Stimulated activated CD8-positive, alpha-beta memory T cell treated with anti-CD3 and anti-CD28 coated beads, Interleukin-7, amount 100 ng/mL, for 24 hours (primary cell): ENCODE results near the gene OR14I1.

Source experiments
- DNase-seq: peaks from one replicate; pipeline ENCODE4 v3.0.0-alpha.2; 2020; ENCODE audit warnings: low read depth

The OR14I1 gene

DNA sequence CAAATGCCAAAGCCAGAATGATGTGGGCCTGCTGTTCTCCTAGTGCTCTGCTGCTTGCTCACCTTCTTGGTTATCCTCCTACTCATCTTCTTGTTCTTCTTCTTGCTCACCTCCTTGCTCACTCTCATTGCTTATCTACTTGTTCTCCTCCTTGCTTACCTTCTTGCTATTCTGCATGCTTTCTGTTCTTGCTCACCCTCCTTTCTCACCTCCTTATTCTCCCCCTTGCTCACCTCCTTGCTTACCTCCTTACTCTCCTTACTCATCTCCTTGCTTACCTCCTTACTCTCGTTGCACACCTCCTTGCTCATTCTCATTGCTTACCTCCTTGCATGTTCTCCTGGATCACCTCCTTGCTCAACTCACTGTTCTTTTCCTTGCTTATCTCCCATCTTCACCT lies at the start of gene OR14I1:
OR14I1 (minus strand) TSS at position 53 of the 400 bp plus-strand sequence.
- no peak for DNase-seq

DNA sequence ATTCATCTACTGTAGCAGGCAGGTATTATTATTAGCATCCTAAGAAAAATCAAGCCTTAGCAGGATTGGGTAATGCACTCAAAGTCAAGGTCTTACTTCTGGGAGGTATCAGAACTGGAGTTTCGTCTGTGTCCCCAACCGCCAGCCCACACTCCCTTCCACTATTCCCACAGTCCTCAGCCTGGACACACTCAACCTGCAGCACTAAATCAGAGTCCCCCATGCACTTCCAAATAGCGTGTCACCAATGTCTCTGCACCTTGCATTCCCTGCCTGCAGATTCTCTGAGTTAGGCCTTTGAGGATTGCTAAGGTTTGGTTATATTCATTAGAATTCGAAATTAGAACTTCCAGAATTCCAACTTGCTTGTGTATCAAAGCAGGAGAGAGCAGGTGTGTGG lies 49.1 kb upstream of the OR14I1 start:
- DNase-seq: no peak

DNA sequence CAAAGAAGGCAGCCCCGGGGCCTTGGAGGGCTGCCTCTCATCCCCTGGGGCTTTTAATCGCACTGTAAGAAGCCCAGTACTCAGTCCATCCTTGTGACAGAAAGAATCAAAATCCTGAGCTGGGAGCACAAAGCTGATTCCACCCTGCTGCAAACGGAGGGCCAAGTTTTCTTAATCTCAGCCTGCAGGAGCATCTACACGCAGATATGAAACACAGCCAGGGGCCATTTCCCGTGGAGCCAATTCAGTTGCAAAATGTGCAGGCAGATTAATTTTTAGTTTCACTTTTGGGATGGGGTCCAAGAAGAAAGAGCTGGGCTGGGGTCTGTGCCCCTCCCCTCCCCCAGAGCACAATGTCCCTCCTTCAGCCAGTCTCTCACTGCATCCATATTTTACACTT lies 48.6 kb upstream of the OR14I1 start:
- DNase-seq: no peak

DNA sequence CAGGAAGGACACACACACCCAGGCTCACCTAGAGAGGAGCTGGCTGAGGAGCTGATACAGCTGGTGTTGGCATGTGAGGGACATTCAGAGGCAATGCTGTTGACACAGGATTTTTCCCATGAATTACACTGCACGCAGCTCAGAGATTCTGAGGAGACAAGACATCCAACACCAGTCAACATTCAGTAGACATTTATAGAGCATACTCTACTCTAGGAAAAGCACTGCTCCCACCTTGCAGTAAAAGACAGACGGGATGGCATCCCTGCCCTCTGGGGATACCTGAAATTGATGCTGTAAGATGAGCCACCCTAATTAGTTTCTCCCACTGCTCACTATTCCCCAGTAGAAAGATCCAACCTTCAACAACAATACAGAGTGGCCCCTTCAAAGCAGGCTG lies 47.9 kb upstream of the OR14I1 start:
- no peak for DNase-seq

DNA sequence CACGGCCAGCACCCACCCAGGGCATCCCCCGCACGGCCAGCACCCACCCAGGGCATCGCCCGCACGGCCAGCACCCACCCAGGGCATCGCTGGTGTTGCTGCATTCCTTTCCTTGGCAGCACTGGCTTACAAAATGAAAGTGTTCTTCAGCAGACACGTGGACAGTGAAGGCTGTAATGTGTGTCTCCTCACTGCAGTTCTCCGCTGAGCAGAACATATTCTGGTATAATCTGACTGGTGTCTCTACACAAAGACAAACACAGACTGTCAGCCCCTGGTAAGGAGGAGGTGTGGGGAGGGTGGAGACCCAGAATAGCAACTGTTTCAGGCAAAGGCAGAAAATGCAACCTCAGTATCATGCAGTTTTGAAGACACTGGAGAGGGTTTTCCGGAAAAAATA lies 45.6 kb upstream of the OR14I1 start:
- no peak for DNase-seq

DNA sequence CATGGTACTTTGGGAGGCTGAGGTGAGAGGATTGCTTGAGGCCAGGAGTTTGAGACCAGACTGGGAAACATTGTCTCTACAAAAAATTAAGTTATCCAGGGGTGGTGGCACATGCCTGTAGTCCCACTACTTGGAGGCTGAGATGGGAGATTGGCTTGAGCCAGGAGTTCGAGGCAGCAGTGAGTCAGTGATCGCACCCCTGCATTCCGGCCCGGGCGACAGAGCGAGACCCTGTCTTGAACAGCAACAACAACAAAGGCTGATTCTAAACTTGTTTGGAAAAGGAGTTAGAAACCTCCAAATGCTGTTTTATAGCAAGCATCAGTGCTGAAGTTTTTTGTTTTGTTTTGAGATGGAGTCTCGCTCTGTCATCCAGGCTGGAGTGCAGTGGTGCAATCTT lies 38.3 kb upstream of the OR14I1 start:
- no peak for DNase-seq

DNA sequence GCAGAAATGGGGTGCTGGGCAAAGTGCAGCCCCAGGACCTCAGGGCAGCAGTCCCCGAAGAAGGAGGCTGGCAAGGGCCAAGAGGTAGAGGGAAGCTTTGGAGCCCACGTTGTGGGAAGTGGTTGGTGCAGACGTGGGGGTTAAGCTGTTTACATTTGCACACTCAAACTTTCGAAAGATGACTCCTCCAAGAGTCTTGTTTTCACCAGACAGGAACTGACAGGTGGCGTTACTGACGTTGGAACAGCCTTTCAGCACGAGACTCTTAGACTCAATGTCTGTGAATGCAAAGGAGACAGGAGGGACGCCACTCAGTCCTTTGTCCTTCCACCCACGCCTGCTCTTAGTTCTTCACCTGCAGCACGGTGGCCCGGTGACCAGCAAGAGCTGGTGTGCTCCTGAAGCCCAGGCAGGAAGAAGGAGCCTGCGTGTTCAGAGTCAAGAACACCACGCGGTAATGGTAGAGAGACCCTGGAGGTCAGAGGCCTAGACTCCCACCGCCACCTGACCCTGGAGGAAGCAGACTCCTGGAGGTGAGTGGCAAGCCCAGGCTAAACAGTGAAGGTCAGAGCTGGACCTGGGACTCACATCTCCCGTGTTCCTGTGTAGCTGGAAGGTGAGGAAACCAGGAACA lies 37.1 kb upstream of the OR14I1 start:
- DNase-seq: no peak

DNA sequence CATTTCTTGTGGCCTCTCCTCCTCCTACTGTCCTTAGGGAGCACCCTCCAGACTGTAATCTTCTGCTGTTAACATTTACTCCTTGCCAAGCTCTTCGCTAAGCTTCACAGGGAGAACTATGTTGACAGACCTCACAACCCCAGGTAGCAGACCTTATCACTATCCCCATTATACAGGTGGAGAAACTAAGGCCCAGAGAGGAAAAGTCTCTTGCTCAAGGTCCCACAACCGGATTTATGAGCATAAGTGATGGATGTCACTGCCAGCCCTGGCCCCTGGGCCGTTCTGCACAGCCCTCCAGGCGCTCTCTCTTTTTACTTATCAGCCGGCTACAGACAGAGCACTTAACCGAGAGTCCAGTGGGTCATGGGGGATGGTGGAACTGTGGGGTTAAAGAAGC lies 34.9 kb upstream of the OR14I1 start:
- no peak for DNase-seq

DNA sequence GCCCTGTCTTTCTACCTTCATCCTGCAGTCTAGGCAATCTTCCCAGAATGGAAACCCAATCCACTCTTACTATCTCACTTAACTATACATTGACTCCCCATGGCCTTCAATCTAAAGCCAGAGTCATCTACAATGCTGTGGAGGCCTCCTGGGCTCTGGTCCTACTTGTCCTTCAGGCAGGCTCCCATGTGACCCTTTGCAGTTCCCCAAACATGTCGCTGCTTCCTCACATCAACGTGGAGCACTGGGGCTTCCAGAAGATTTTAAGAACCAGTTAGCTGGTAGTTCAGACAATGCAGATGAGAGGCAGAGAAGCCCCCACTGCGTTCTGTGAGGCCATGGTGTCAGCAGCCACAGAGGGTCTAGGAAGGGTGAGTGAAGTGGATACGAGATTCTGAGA lies 34.4 kb upstream of the OR14I1 start:
- no peak for DNase-seq

DNA sequence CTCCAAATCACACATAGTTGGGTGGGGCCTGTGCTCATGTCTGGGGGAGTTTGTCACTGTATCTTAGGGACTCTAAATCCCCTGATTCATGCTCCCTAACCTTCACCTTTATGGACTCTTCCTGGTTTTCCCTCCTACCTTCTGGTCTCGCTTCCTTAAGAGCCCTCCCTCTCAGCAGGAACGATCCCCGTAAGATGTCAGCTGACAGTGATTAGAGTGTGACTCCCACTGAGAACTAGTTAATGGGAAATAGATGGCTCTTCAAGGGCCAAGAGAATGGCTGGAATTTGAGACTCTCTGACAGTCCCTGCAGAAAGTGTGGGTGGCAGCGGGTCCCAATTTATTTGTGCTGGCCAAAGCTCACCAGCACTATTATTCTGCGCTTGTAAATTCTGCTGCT lies 31.0 kb upstream of the OR14I1 start:
- no peak for DNase-seq

DNA sequence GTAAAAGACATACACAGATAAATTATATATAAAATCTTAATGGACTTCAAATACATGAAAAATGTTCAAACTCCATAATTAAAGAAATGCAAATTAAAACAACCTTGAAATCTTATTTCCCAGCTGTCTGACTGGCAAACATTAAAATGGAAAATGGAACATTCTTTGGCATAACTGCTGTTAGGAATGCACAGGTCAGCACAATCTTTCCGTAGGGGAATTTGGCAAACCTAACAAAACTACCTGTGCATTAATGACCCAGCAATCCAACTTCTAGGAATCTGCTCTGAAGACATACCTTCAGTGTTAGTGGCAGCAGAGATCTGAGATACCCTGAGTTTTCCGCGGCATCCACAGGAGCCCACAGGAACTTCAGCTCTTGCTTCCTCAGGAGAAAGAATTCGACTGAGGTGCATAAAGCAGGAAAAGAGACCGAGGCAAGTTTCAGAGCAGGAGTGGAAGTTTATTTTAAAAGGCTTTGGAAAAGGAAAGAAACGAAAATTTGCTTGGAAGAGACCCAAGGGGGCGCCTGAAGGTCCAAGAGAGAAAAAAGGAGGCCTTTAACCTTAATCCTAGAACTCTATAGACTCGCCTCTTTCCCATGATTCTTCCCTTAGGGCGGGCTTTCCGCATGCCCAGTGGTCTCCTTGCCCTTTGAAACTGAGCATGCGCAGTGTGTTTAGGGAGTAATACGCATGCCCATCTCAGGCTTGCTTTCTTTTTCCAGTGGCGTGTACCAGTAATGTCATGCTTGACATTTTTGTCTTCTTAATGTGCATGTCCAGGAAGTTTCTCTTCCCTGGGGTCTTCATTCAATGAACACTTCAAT lies 28.2 kb upstream of the OR14I1 start:
- no peak for DNase-seq

DNA sequence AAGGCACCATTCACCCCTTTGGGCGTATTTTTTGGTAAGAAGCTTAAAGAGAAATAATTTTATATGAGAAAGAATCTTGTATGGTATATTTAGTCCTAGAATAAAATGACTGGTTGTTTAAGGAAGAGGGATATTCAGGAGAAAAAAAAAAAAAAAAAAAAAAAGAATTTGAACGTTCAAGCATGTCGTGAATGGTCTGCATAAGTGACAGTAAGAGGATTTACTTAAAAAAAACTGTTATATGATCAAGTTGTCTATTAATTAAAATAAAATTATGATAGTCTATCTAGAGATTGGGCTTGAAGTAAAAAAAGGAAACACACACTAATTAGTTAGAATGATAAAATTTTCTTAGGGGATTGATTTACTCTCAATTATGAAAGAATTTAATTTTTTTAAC lies 11.7 kb upstream of the OR14I1 start:
- no peak for DNase-seq

DNA sequence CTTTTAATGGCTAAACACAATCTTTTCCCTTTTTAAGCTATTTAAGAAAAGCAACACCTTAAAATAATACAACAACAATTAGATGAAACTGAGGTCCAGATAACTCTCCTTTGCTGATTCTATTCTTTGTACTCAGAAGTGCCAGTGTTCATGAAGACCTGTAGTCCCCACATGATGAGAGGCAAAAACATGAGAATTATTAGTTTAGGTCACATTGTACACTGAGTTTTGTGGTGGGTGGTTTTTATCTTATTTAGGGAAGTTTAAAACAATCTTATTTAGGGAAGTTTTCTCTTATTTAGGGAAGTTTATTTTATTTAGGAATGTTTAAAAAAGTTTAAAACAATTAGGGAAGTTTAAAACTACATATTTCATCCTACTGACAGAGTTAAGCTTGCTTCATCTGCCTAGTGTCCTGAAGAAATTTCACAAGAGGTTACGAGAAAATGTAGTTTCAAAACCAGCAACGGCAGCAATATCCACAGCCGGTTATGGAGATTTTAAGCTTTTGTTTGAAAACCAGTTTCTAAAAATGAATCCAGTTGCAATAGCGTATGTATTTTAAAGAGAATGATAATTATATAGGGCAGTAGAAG lies 7.8 kb upstream of the OR14I1 start:
- no peak for DNase-seq

DNA sequence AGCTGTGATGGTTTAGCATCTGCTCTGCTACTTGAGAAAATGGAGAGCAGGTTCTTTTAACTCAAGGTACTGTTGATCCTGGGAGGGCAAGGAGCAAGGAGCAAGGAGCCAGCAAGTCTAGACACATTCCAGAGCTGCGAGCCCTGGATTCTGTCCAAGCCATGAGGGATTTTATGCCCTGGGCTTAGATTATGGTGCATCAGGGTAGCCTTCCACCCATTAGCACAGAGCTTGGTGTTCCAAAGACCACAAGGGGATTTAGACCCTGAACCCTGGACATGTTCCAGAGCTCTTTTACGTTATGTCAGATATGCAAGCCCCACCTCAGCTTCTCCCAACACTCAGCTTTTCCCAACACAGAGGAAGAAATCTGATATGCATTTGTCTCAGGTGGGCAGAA lies 2.0 kb upstream of the OR14I1 start:
- no peak for DNase-seq

DNA sequence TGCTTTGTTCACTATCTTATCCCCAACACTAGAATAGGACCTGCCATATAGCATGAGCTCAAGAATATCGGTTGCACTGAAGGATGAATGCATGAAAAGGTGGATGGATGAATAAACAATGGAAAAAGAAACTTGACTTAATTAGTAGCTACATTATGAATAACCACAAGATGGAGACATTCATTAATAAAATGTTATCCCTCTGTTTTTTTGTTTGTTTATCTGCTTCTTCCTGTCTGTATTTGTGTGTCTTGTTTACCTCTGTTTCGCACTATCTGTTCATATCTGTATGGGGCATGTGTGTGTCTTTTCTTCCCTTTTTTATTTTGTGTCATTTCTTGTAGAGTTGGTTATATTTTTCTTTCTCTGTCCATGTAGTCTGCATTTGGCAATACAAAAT lies 1.1 kb upstream of the OR14I1 start:
- DNase-seq: no peak

DNA sequence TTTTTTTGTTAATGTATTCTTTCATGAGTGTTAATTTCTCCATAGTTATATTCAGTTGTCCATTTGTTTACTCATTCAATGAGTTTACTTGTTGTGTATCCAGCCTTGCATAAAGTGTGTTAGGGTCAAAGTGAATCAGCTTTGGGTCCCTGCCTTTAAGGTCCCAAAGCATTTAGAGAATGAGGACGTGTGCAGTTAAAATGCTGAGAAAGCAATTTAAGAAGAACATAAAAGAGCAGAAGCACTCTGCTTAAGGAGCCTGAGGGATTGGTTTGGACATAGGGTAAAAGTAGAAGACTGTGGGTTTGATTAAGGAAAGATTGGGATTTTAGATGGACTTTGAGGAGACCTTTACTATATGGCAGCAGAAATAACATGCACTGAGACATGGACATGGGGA lies 3.5 kb downstream of the OR14I1 start:
- no peak for DNase-seq

DNA sequence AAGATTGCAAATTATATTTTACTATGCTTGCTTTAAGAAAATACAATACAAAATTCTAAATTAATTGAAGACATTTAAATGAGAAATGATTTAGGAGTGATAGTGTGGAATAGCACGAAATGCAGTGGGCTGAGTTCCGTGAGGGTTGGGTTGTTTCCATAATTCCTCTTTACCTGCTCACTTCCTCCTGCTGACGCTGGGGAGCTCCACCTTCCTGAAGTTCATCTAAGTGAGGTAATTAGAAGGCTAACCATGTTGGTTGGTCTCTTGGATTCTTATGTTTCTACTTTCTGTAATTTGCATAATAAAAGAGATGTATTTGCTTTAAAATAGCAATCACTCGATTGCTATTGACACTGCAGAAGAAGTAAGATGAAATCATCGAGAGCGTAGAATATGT lies 4.7 kb downstream of the OR14I1 start:
- DNase-seq: no peak

DNA sequence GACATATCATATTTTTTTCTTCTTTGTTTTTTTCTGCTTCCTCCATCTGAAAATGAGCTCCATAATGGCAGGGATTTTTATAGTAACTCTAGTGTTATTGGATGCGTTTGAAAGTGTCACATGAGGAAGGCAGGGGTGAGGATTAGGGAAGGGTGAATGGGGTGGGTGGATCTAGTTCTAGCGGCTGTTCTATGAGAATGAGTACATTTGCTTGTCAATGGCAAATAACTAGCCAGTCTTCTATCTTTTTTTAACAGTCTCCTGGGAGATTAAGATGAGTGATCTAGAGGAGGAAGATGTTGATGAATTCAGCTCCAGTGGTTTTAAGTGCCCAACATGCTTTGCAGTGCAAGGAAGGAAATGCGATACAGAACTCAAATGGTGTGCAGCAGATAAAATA lies 5.8 kb downstream of the OR14I1 start:
- DNase-seq: no peak

DNA sequence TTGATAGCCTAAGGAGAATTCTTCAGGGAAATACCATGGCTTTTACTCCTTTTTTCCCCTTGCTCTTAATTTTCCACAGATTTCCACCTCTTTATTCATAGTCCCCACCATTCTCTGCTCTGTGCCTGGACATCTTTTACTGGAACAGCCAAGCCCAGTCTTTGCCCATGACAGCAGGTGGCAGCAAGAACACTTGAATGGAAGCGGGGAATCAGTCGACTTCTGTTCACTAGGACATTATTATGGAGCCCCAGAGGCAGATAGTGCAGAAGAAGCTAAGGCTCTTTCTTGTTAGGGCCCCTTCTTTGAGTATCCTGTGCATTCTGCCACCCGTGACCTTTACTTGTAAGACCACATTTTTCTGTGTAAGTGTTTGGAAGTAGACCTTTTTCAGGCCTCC lies 6.3 kb downstream of the OR14I1 start:
- DNase-seq: no peak

DNA sequence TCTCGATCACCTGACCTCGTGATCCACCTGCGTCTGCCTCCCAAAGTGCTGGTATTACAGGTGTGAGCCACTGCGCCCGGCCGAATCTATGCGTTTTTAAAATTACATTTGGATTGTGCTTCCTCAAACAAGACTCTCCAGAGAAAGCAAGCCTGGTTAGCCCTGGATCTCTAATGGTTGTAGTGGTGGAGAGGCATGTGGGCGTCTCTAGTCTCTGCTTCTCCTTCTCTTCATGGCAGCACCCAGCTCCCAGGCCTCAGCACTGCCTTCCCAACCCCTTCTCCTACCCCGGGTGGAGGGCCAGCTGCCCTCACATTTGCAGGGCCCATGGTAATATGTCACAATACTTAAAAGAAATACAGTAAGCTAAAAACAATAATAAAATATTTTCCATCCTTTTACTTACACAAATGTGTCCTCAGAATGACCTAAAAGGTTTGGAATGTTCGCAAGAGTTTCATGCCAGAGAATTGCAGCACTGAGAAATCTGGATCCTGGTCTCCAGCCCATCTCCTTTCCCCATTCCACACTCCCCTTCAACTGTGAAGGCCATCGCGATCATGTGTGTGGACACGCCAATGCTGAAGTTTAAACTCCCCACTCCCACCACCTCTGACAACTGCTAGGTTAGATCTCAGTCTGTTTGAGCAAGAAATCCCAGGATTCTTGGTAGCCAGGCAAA lies 7.0 kb downstream of the OR14I1 start:
- no peak for DNase-seq

DNA sequence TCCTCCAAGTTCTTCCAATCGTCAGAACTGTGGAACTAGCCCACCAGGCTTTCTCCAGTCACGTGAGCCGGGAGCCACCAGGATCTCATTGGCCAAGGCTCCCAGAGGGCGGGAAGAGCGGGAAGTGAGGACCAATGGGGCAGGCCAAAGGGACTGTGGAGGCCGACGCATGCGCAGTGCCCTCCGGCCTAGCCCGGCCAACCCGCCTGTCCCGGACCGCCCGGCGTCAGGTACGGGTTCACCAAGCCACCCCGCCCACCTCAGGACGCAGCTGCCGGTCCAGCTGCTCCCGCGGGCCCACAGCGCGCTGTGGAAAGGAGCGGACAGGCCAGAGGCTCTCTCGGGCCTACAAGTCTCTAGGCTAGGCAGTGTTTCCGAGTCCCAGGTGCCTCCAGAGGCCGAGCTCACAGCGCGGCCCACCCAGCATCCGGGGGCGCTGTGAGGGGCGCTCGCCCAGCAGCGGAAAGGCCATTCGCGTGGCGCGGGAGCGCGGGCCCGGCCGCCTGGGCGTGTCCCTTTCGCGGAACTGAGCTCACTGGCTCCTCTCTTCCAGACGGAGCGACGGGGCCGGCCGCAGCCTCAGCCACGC lies 10.9 kb downstream of the OR14I1 start:
- no peak for DNase-seq

DNA sequence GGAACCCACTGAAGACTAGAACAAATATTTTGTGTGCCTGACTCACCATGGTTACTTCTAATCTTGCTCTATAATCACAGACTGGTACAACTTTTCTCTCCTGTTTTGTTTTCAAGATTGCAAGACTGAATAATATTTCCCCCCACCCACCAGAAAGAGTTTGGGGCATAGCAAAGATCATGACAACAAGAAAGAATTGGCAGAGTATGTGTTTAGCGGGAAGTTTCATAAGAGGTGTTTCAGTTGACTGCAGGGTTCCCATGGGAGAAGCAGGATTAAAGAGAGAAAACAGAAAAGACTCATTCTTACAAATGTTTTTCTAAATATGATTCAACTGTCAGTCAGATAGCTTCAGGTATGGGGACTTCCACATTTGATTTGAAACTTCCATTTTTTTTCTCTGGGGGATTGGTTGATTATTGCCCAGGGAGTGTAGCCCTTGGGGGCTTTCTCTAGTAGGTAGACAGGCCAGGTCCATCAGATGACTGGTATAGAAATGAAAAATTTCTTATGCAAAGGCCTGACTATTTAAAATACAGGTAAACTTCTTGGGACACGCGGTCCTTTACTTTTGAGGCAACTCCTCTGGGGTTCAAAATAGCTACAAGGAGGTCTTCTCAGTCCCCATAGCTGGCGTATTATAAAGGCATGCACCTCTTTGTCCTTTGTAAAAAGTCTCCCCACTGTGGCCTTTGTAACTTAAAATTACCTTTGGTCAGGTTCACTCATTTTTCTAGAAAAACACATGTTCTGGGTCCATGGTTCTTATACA lies 13.9 kb downstream of the OR14I1 start:
- no peak for DNase-seq
